GM06990 (cell line): ENCODE data around the gene USP24.
"Not testable (repeated sequence)": the region's sequence is repeated elsewhere in the genome, so short reads cannot be mapped to it uniquely, and the experiment has no call there.

Experiments
- DNase-seq: peaks from one replicate; pipeline ENCODE4 v3.0.0-alpha.2; 2011; ENCODE audit not compliant: insufficient read length; ENCODE audit errors: extremely low read depth
- H3K27me3 ChIP-seq: replicated peaks from 2 replicates; pipeline ENCODE4 v1.6.0; 2011; ENCODE audit warnings: low read length; ENCODE audit not compliant: control insufficient read depth, insufficient read depth
- H3K36me3 ChIP-seq: 2 replicates; pipeline ENCODE4 v1.5.1; 2011; ENCODE audit warnings: low read length; ENCODE audit not compliant: control insufficient read depth, insufficient read depth
- H3K4me3 ChIP-seq: replicated peaks from 2 replicates; pipeline ENCODE4 v1.5.1; 2011; ENCODE audit warnings: low read depth, mild to moderate bottlenecking, control low read depth, low read length
- TF ChIP-seq, protein P1 (sequence below): IDR thresholded peaks from 2 replicates; pipeline ENCODE4 v1.5.1; 2011; ENCODE audit warnings: low read length, control low read depth, mild to moderate bottlenecking, inconsistent platforms; ENCODE audit not compliant: insufficient read depth, poor library complexity, severe bottlenecking

USP24 gene

DNA sequence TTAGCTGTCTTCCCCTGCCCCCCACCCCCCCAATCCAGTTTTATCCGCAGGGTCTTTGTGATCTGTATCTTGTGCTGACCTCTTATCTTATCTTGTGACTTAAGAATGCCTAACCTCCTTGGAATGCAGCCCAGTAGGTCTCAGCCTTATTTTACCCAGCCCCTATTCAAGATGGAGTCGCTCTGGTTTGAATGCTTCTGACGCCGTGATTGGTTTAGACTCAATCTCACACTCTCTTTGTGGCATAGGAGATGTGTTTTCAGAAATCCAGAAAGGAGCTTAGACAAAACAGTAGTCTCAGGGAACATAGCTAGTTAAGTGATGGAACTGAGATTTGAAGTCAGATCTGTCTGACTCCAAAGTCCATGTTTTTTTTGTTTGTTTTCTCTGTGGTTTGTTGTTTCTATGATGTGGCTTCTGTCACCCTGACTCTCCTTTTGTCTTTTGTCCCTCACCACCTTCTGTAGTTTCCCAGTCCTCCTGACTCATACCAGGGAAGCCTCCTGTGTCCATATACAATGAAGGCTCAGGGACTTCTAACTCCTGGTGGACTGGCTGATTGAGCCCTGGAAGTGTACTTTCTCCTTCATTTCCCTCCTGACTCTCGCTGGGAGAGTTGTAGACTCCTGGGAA, 18.1 kb upstream of the USP24 start:
- no peaks in the 10 kb centered on the region for H3K36me3 ChIP-seq
- TF ChIP-seq, protein P1, sequence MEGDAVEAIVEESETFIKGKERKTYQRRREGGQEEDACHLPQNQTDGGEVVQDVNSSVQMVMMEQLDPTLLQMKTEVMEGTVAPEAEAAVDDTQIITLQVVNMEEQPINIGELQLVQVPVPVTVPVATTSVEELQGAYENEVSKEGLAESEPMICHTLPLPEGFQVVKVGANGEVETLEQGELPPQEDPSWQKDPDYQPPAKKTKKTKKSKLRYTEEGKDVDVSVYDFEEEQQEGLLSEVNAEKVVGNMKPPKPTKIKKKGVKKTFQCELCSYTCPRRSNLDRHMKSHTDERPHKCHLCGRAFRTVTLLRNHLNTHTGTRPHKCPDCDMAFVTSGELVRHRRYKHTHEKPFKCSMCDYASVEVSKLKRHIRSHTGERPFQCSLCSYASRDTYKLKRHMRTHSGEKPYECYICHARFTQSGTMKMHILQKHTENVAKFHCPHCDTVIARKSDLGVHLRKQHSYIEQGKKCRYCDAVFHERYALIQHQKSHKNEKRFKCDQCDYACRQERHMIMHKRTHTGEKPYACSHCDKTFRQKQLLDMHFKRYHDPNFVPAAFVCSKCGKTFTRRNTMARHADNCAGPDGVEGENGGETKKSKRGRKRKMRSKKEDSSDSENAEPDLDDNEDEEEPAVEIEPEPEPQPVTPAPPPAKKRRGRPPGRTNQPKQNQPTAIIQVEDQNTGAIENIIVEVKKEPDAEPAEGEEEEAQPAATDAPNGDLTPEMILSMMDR, result no peak
- no peak for DNase-seq
- H3K27me3 ChIP-seq, result no peaks in the 10 kb centered on the region
- no peak overlapping the region for H3K4me3 ChIP-seq

DNA sequence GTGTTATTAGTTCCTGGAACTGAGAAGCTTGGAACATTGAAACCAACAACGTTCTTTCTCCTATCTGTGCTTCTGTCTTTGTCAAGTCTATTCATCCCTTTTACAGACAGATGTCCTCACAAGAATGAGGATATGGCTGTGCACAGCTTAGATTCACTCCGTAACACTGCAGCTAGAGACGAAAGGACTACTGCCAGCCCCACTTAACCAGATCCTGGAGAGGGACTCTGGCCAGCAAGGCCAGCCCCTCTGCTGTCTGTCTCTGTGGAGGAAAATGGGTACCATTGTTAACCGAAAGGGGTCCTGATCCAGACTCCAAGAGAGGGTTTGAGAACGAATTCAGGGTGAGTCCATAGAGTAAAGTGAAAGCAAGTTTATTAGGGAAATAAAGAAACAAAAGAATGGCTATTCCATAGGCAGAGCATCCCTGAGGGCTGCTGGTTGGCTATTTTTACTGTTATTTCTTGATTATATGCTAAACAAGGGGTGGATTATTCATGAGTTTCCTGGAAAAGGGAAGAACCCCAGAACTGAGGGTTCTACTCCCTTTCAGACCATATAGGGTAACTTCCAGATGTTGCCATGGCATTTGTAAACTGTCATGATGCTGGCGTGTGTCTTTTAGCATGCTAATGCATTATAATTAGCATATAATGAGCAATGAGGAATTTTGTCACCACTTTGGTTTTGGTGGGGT, 17.4 kb upstream of the USP24 start:
- no peak for DNase-seq
- H3K36me3 ChIP-seq, result no peaks in the 10 kb centered on the region
- no peak overlapping the region for H3K4me3 ChIP-seq
- TF ChIP-seq, protein P1, result no peak
- H3K27me3 ChIP-seq, result no peaks in the 10 kb centered on the region

DNA sequence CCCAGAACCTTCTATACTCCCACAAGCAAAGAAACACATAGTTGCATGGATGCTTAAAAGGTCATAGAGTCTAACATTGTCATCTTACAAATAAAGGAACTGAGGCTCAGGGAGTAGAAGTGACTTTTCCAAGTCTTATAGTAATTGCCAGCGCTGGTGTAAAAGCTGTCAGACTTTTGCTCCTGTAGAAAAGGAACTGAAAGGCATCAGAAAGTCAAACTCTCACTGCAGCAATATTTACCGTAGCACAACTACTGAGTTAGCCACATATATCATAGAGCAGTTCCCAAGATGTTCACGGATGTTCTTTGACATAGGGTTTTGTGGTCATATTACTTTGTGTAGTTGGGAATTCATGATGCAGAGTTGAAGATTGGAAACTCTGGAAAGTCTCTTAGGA, 16.6 kb upstream of the USP24 start:
- DNase-seq, result no peak
- no peak overlapping the region for H3K4me3 ChIP-seq
- no peaks in the 10 kb centered on the region for H3K27me3 ChIP-seq
- TF ChIP-seq, protein P1, result no peak
- no peaks in the 10 kb centered on the region for H3K36me3 ChIP-seq

DNA sequence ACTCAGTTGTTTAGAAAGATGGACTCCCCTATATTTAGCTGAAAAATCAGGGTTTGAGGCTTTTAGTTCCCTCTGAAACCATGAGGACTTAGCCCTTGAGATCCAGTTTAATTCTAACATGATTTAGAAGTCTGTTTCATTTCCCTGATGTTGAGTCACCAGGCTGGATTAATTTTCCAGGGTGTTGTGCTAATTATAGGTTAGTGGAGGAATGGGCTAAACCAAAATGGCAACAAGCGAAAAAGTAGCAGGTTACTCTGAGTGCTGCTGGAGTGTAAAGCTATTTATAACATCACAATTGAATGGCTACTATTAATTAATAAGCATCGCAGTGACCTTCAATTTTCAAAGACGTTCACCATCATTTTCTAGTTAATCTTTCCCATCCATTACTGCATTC, 15.5 kb upstream of the USP24 start:
- TF ChIP-seq, protein P1, result no peak
- Histone ChIP-seq H3K36me3 (no peaks in the 10 kb centered on the region), H3K4me3 (no peak overlapping the region), H3K27me3 (no peaks in the 10 kb centered on the region)
- no peak for DNase-seq

DNA sequence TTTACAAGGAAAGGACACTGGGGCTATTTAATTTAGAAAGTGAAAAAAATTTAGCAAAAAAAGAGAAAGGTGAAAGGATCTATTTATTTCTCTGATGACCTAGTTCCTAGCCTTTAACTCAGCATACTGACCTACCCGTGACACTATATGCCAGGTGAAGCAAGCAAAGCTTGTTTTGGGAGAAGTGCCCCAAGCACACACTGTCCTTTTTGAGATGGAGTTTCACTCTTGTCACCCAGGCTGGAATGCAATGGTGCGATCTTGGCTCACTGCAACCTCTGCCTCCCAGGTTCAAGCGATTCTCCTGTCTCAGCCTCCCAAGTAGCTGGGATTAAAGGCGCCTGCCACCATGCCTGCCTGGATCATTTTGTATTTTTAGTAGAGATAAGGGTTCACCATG, 14.6 kb upstream of the USP24 start:
- not testable (repeated sequence) for H3K36me3 ChIP-seq, H3K4me3 ChIP-seq, DNase-seq, H3K27me3 ChIP-seq

DNA sequence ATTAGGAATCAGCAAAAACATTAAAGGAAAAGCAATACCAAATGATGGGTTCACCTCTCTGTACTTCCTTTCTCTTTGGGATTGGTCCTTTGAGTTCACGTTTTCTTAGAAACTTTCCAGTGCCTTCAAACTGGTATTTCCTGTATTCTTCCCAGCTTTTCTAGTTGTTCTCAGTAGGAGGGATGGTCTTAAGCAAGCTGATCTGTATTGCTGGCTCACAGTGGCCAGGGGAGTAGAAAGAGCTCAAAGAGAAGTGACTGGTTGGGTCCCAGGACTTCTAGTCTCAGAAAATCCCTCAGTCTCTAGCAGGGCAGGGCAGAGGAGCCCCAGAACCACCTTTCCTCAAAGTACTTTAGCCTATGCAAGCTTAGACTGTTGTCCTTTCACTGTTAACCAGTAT, 10.1 kb upstream of the USP24 start:
- TF ChIP-seq, protein P1, result no peak
- Histone ChIP-seq H3K27me3 (no peaks in the 10 kb centered on the region), H3K36me3 (no peaks in the 10 kb centered on the region), H3K4me3 (no peak overlapping the region)
- no peak for DNase-seq
